VCaP (cell line): Measurements from ENCODE around the gene CUZD1.
"Not testable (repeated sequence)": the region's sequence is repeated elsewhere in the genome, so short reads cannot be mapped to it uniquely, and the experiment has no call there.

Experiments used
- H3K27ac ChIP-seq: fragments of 450-650 bp; 2 replicates; pipeline ENCODE4 v1.5.1; 2017
- TF ChIP-seq, protein P1 (sequence below): fragments of 450-650 bp; conservative IDR thresholded peaks from 2 replicates; pipeline ENCODE4 v1.5.1; 2017; ENCODE audit warnings: mild to moderate bottlenecking, moderate library complexity

Gene CUZD1

DNA sequence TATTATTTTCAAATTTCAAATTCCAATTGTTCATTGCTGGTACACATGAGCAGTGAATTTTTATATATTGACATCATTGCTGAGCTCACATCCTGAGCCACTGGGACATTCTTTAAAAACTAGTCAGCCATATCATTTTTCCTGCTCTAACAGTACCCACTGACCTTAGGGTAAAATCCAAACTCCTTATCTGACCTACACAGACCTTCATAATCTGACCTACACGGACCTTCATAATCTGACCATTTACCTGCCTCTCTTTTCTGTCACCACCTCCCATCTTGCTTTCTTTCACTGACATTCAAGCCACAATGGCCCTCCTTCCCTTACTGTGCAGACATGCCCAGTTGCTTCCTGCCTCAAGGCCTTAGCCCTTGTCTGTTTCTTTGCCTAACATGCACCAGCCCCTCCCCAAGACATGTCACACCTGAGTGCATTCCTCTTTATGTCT is 16.1 kb upstream of the CUZD1 start:
- H3K27ac ChIP-seq = no peak overlapping the region
- TF ChIP-seq, protein P1, sequence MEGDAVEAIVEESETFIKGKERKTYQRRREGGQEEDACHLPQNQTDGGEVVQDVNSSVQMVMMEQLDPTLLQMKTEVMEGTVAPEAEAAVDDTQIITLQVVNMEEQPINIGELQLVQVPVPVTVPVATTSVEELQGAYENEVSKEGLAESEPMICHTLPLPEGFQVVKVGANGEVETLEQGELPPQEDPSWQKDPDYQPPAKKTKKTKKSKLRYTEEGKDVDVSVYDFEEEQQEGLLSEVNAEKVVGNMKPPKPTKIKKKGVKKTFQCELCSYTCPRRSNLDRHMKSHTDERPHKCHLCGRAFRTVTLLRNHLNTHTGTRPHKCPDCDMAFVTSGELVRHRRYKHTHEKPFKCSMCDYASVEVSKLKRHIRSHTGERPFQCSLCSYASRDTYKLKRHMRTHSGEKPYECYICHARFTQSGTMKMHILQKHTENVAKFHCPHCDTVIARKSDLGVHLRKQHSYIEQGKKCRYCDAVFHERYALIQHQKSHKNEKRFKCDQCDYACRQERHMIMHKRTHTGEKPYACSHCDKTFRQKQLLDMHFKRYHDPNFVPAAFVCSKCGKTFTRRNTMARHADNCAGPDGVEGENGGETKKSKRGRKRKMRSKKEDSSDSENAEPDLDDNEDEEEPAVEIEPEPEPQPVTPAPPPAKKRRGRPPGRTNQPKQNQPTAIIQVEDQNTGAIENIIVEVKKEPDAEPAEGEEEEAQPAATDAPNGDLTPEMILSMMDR = no peak

DNA sequence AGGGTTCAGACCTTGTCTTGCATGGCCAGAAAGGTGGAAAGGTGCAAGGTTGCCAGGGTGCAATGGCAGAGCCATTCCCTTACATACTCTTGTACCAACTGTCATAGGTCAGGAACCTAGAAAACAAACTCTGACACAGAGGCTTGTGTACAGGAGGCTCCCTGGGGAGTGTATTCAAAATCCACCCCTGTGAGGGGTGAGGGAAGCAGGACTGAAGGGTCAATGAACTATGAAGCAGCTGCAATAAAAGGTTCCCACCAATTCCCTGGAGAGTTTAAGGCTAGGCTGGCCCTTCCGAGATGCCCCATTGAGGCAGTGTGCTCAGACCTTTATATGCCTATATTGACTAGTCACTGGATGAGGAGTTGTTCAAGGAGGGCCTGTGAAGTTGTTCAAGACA is 13.9 kb upstream of the CUZD1 start:
- TF ChIP-seq, protein P1 = no peak
- H3K27ac ChIP-seq = no peak overlapping the region

DNA sequence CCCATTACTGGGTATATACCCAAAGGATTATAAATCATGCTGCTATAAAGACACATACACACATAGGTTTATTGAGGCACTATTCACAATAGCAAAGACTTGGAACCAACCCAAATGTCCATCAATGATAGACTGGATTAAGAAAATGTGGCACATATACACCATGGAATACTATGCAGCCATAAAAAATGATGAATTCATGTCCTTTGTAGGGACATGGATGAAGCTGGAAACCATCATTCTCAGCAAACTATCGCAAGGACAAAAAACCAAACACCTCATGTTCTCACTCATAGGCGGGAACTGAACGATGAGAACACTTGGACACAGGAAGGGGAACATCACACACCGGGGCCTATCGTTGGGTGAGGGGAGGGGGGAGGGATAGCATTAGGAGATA is 12.4 kb upstream of the CUZD1 start:
- not testable (repeated sequence) for H3K27ac ChIP-seq

DNA sequence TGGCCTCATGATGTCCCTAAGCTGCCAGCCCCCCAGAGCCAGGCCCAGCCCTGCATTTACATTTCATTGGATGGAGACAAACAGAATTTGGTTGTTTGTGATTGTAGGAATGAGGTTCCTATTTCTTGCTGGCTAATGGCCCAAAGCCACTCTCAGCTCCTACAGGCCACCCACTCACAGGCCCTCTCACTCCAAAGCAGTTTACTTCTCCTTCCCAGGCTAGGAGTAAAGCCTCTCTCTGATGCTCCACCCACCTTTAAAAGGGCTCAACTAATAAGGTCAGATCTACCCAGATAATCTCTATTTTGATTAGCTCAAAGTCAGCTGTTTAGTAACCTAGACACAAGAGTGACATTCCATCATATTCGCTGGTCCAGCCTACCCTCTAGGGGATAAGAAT is 11.2 kb upstream of the CUZD1 start:
- H3K27ac ChIP-seq = no peak overlapping the region
- TF ChIP-seq, protein P1 = no peak

DNA sequence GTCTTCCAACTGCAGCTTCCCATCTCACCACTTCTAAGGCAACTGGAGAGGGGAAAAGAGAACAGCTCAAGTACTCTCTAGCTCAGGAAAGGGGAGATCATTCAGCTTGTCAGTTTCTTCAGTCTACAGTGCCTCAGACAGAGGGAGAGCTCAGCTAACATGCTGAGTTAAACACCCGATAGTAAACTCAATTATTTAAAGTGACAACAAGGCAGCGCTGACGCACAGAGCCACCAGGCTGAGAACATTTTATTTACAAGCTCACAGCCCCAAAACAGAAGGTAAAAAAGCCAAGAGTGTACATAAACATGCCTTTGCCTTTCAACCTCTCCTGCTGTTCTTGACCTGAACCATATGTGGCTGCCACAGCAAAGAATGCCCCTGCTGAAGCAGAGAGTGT is 10.1 kb upstream of the CUZD1 start:
- no peak overlapping the region for H3K27ac ChIP-seq
- TF ChIP-seq, protein P1 = no peak

DNA sequence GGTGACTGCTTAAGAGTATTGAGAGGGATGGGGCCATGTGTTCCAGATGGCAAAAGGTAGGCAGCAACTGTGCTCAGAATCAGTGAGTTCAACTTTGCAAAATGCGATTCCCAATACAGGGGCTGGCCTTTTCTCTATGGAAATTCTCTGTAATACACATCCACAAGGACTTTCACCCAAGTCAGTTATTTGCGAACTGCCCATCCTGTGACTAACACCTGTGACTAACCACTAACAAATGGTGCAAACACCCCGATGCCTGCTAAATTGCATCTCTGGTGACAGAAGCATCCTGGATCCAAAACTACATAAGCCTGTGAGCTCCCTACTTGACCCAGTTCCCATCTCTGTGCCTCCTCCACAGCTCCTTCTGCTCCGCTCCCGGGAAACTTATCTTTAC is 9.0 kb upstream of the CUZD1 start:
- H3K27ac ChIP-seq = no peak overlapping the region
- TF ChIP-seq, protein P1 = no peak

DNA sequence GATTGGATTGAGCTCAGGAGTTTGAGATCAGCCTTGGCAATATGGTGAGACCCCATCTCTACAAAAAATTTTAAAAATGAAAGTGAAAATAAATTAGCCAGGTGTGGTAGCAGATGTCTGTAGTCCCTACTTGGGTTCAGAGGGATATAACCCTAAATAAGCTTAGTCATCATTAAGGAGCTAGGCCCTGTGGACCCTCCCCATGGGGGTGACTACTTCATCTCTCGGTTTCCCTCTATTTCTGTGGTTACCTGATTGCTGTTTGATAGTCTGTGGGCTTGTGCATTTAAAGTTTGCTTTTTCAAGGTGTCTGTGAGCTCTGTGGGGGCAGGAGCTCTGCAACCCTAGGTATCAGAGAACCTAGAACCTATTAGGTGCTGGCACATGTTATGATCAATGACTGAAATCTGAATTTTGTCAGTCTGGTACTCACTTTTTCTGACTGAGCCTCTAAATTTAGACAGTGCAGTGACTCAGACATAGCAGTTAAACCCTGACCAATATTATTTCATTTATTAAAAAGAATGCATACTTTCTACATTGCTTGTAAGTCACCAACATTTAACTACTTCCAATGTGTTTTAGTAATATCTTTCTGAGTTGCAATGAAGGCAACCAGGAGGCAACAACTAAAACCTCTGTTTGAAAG is 8.1 kb upstream of the CUZD1 start:
- no peak overlapping the region for H3K27ac ChIP-seq
- TF ChIP-seq, protein P1 = no peak

DNA sequence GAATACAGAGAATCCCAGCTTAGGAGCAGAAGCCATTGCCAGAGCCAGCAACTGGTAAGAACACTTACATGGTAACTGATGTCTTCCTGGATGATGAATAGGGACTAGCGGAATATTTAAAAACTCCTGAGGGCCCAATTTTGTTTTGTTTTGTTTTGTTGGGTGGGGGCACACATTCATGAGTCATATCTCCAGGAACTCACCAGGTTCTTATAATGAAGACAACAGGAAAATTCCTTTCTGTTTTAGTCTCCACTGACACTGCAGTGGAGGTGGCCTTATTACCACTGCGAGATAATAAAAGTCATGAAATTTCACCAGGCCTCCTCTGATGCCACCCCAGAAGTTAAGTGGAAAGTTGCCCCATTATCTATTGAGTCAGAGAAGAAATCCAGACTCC is 6.6 kb upstream of the CUZD1 start:
- TF ChIP-seq, protein P1 = no peak
- H3K27ac ChIP-seq = peak overlapping the region; percentile 53
